Activated CD8-positive, alpha-beta T cell treated with anti-CD3 and anti-CD28 coated beads for 36 hours (primary cell): ENCODE results near the gene ROR2. TPM values are rescaled to one million over a fixed set of nuclear protein-coding genes. Genes with fewer than 3 reads are reported as not detected.

Source experiments
- ATAC-seq: fragments of 200-7000 bp; cut with Tn5 transposase; one replicate; pipeline ENCODE4 v1.10.0; 2021; ENCODE audit warnings: mild to moderate bottlenecking, moderate library complexity
- CTCF ChIA-PET: fragments of 350-600 bp; sonication (Branson Sonifier 250); formaldehyde crosslinking; loops from one replicate; lab custom pipeline; 2021; ENCODE audit warnings: antibody characterized with exemption; lab: Charles Lee
- POLR2A ChIA-PET: fragments of 350-600 bp; sonication (Branson Sonifier 250); formaldehyde crosslinking; loops from one replicate; lab custom pipeline; 2021; ENCODE audit warnings: antibody characterized with exemption; lab: Charles Lee
- DNase-seq: peaks from one replicate; pipeline ENCODE4 v3.0.0-alpha.2; 2020
- H3K27ac Mint-ChIP-seq: one replicate; pipeline ENCODE4 v1.8.0; 2021; ENCODE audit warnings: mild to moderate bottlenecking, mixed read lengths
- H3K27me3 Mint-ChIP-seq: one replicate; pipeline ENCODE4 v1.8.0; 2021; ENCODE audit warnings: mixed read lengths
- H3K36me3 Mint-ChIP-seq: one replicate; pipeline ENCODE4 v1.8.0; 2021; ENCODE audit warnings: low read depth, mixed read lengths
- H3K4me1 Mint-ChIP-seq: one replicate; pipeline ENCODE4 v1.8.0; 2021; ENCODE audit warnings: low read depth, mixed read lengths
- H3K4me3 Mint-ChIP-seq: one replicate; pipeline ENCODE4 v1.8.0; 2021; ENCODE audit warnings: mild to moderate bottlenecking, moderate library complexity, mixed read lengths
- H3K9me3 Mint-ChIP-seq: one replicate; pipeline ENCODE4 v1.8.0; 2021; ENCODE audit warnings: mixed read lengths
- intact Hi-C: fragments of 100-400 bp; cut with micrococcal nuclease; formaldehyde crosslinking; loops from one replicate; pipeline ENCODE4 v1.10.0; 2022
- total RNA-seq, 2 experiments: library from RNA; stranded (reverse); gene quantifications; one replicate each; pipeline ENCODE4 v1.2.3, GENCODE V29; 2021
- TF ChIP-seq, protein P1 (sequence below): fragments of 200-600 bp; IDR thresholded peaks from one replicate; pipeline ENCODE4 v1.8.0; 2022; ENCODE audit warnings: antibody characterized with exemption, mild to moderate bottlenecking

Gene ROR2
- total RNA-seq, 2 experiments from 2014 or later = not detected

DNA sequence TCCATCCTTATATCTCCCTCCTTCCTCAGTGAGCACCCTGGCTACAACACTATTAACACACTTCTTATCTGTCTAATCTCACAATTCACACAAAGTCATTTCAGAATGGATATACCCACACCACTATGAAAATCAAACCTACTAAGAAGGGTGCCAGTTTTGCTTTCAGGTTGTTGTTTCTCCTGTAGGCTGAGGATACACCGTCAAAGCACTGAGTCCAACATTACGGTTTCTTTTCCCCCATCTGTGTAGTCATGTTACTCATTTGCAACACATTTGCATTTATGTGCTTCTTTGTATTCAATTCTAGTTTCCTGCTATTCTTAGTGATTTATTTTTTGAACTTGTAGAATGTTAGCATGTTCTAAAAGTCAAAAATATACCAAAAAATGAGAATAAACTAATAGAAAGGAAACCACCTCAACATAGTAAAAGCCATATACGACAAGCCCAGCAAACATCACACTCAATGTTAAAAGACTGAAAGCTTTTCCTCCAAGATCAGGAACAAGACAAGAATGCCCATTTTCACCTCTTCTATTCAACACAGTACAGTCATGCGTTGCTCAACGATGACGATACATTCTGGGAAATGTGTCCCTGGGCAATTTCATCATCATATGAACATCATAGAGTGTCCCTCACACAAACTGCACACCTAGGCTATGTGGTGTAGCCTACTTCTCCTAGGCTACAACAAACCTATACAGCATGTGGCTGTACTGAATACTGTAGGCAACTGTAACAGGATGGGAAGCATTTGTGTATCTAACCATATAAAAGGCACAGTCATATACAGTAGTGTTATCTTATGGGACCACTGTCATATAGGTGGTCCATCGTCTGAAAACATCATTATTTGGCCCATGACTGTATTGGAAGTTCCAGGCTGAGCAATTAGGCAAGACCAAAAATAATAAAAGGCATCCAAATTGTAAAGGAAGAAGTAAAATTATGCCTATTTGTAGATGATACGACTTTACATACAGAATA, 6.3 kb downstream of the ROR2 start:
- Mint-ChIP-seq H3K4me3 (no peak overlapping the region), H3K9me3 (no peaks in the 10 kb centered on the region), H3K27ac (no peak overlapping the region), H3K27me3 (peaks cover 27% of the 10 kb centered on the region), H3K4me1 (no peaks in the 10 kb centered on the region), H3K36me3 (no peaks in the 10 kb centered on the region)
- TF ChIP-seq, protein P1, sequence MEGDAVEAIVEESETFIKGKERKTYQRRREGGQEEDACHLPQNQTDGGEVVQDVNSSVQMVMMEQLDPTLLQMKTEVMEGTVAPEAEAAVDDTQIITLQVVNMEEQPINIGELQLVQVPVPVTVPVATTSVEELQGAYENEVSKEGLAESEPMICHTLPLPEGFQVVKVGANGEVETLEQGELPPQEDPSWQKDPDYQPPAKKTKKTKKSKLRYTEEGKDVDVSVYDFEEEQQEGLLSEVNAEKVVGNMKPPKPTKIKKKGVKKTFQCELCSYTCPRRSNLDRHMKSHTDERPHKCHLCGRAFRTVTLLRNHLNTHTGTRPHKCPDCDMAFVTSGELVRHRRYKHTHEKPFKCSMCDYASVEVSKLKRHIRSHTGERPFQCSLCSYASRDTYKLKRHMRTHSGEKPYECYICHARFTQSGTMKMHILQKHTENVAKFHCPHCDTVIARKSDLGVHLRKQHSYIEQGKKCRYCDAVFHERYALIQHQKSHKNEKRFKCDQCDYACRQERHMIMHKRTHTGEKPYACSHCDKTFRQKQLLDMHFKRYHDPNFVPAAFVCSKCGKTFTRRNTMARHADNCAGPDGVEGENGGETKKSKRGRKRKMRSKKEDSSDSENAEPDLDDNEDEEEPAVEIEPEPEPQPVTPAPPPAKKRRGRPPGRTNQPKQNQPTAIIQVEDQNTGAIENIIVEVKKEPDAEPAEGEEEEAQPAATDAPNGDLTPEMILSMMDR = no peak
- intact Hi-C loops = no loop called here
- ATAC-seq = no peak
- no peak for DNase-seq
- CTCF ChIA-PET = interaction anchor here (1.0 kb wide), 1 partner anchor 11 kb away, joined by 4 read pairs; no protein-coding TSS in a partner anchor
- POLR2A ChIA-PET = no interaction called here

DNA sequence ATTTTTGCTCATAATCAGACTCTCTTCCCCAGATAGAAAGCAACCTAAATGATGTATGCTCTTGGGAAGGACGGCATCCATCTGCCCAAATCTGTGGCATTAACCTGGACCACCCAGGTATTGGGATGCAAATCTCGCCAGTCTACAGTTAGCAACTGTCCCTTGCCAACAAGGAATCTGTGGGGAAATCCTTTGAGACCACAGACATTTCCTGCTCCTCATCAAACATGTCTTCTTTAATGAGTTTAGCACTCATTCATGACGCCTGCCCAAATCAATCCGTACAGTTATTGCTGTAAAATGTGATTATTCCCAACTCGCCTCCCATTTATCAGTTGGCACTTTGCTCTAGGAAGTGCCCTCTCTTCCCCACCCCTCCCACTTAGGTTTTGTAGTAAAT, 7.8 kb downstream of the ROR2 start:
- Mint-ChIP-seq H3K4me3 (no peak overlapping the region), H3K27ac (no peak overlapping the region), H3K36me3 (no peaks in the 10 kb centered on the region), H3K9me3 (no peaks in the 10 kb centered on the region), H3K27me3 (peaks cover 19% of the 10 kb centered on the region), H3K4me1 (no peaks in the 10 kb centered on the region)
- ATAC-seq = no peak
- intact Hi-C loops = no loop called here
- CTCF ChIA-PET = interaction anchor here (1.1 to 1.2 kb wide), 2 partner anchors 10 to 12 kb away, joined by 4 read pairs; no protein-coding TSS in a partner anchor
- TF ChIP-seq, protein P1 = no peak
- POLR2A ChIA-PET = no interaction called here
- DNase-seq = no peak

DNA sequence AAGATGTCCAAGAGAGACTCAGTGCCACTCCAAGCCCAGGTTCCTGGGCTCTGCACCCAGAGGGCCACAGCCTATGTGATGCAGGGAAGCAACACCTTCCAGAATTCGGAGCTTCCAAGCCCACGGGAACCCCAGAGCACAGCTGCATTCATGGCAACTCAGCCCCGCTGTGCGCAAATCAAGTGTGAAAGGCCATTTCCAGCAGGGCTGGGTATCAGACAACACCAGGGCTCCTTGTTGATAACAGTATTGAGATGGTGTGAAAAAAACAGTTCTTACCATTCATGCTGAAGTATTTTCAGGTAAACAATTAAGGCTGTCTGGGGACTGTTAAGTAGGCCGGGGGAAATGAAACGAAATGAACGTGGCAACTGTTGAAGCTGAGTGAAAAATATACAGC, 10.1 kb downstream of the ROR2 start:
- H3K36me3 Mint-ChIP-seq = no peaks in the 10 kb centered on the region
- no peaks in the 10 kb centered on the region for H3K9me3 Mint-ChIP-seq
- POLR2A ChIA-PET = no interaction called here
- TF ChIP-seq, protein P1 = no peak
- CTCF ChIA-PET = no interaction called here
- no peaks in the 10 kb centered on the region for H3K4me1 Mint-ChIP-seq
- no peak for ATAC-seq
- intact Hi-C loops = no loop called here
- H3K27me3 Mint-ChIP-seq = peaks cover 6% of the 10 kb centered on the region
- no peak overlapping the region for H3K27ac Mint-ChIP-seq
- DNase-seq = no peak
- no peak overlapping the region for H3K4me3 Mint-ChIP-seq

DNA sequence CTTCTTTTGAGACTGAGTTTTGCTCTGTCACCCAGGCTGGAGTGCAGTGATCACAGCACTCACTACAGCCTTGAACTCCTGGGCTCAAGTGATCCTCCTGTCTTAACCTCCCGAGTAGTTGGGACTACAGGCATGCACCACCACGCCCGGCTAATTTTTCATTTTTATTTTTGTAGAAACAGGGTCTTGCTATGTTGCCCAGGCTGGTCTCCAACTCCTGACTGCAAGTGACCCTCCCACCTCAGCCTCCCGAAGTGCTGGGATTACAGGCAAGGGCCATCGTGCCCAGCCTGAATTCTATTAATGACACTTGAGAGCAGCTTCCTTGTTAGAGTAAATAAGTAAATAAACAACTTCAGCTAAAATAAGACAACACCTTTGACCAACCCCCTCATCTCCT, 12.3 kb downstream of the ROR2 start:
- POLR2A ChIA-PET = no interaction called here
- H3K36me3 Mint-ChIP-seq = no peaks in the 10 kb centered on the region
- intact Hi-C loops = no loop called here
- H3K27ac Mint-ChIP-seq = no peak overlapping the region
- H3K27me3 Mint-ChIP-seq = no peaks in the 10 kb centered on the region
- CTCF ChIA-PET = no interaction called here
- no peak for DNase-seq
- H3K4me1 Mint-ChIP-seq = no peaks in the 10 kb centered on the region
- H3K4me3 Mint-ChIP-seq = no peak overlapping the region
- TF ChIP-seq, protein P1 = no peak
- no peak for ATAC-seq
- H3K9me3 Mint-ChIP-seq = no peaks in the 10 kb centered on the region

DNA sequence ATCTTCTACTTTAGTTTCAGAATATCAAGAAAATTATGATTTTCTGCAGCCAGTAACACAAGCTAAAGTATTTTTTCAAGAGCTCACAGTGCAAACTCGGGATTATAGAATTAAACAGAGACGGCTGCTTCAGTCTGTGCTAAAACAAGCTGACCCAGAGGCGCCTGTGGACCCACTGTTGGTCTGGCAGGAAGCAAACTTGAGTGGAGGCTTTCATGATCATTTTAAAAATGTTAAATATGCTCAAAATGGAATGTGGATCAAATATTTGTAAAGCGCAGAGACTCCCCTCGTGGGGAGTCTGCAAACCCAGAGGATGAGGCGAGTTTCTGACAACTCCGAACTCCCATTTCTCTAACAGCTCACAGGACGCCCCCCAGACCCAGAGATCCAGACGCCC, 13.0 kb downstream of the ROR2 start:
- TF ChIP-seq, protein P1 = no peak
- Mint-ChIP-seq H3K4me3 (no peak overlapping the region), H3K36me3 (no peaks in the 10 kb centered on the region), H3K27ac (no peak overlapping the region), H3K27me3 (no peaks in the 10 kb centered on the region), H3K4me1 (no peaks in the 10 kb centered on the region), H3K9me3 (no peaks in the 10 kb centered on the region)
- POLR2A ChIA-PET = no interaction called here
- ATAC-seq (no peak), DNase-seq (no peak)
- intact Hi-C loops = no loop called here
- CTCF ChIA-PET = interaction anchor here (1.7 kb wide), 2 partner anchors 13 to 18 kb away, joined by 5 read pairs; partner anchors contain the start of gene ROR2
